GM19372 (cell line): Measurements from ENCODE around the gene LRRC75A.
A peak's percentile ranks its signal among the peaks of the same experiment; 100 is the strongest.
"Not testable (repeated sequence)": the region's sequence is repeated elsewhere in the genome, so short reads cannot be mapped to it uniquely, and the experiment has no call there.

Experiments
- ATAC-seq: cut with Tn5 transposase; IDR thresholded peaks from one replicate; pipeline ENCODE4 v1.9.1; 2021; ENCODE audit warnings: mild to moderate bottlenecking, low read depth, moderate library complexity; ENCODE audit not compliant: unreplicated experiment

The LRRC75A gene

GRCh38 chr17:16456742-16457316, 35.2 kb downstream of the LRRC75A start:
- no peak for ATAC-seq

GRCh38 chr17:16455997-16456741, 35.8 kb downstream of the LRRC75A start:
- ATAC-seq, result no peak

GRCh38 chr17:16453493-16453851, 38.5 kb downstream of the LRRC75A start:
- ATAC-seq, result no peak

GRCh38 chr17:16452268-16452667, 39.7 kb downstream of the LRRC75A start:
- not testable (repeated sequence) for ATAC-seq

GRCh38 chr17:16450028-16450427, 42.0 kb downstream of the LRRC75A start:
- no peak for ATAC-seq

- no peak for ATAC-seq
Measured at GRCh38 chr17:16449121-16449570, 42.8 kb downstream of the LRRC75A start.

- no peak for ATAC-seq
Measured at GRCh38 chr17:16448490-16448889, 43.5 kb downstream of the LRRC75A start.

- no peak for ATAC-seq
Measured at GRCh38 chr17:16447676-16448075, 44.3 kb downstream of the LRRC75A start.

GRCh38 chr17:16446338-16446983, 45.5 kb downstream of the LRRC75A start:
- ATAC-seq, result no peak

- ATAC-seq, result no peak
Measured at GRCh38 chr17:16444258-16444886, 47.6 kb downstream of the LRRC75A start.

- ATAC-seq, result no peak
Measured at GRCh38 chr17:16443511-16444257, 48.3 kb downstream of the LRRC75A start.

- ATAC-seq, result no peak
Measured at GRCh38 chr17:16442594-16443510, 49.1 kb downstream of the LRRC75A start.

GRCh38 chr17:16442141-16442540, 49.9 kb downstream of the LRRC75A start:
- ATAC-seq, result no peak

- ATAC-seq, result no peak
Measured at GRCh38 chr17:16440901-16441629, 50.9 kb downstream of the LRRC75A start.

- ATAC-seq, result not testable (repeated sequence)
Measured at GRCh38 chr17:16440354-16440753, 51.6 kb downstream of the LRRC75A start.

GRCh38 chr17:16439811-16440351, 52.1 kb downstream of the LRRC75A start:
- ATAC-seq, result no peak

- no peak for ATAC-seq
Measured at GRCh38 chr17:16439303-16439791, 52.6 kb downstream of the LRRC75A start.

- peak; percentile 77 for ATAC-seq
Measured at GRCh38 chr17:16438557-16439302, 53.3 kb downstream of the LRRC75A start.
